IPS-NIHi7 (cell line): ENCODE results near the gene THRB.

ENCODE experiments used
- DNase-seq: peaks from one replicate; pipeline ENCODE4 v3.0.0; 2012; ENCODE audit warnings: mixed read lengths; ENCODE audit errors: extremely low spot score

THRB gene

GRCh38 chr3:24352893-24353553, 141.6 kb downstream of the THRB start:
- DNase-seq: no peak

GRCh38 chr3:24351779-24352469, 142.7 kb downstream of the THRB start:
- no peak for DNase-seq

GRCh38 chr3:24349367-24350019, 145.2 kb downstream of the THRB start:
- DNase-seq: no peak

GRCh38 chr3:24348348-24348747, 146.3 kb downstream of the THRB start:
- no peak for DNase-seq

- no peak for DNase-seq
These were observed 149.7 kb downstream of the THRB start for GRCh38 chr3:24344784-24345439.

- DNase-seq: no peak
These were observed 151.4 kb downstream of the THRB start for GRCh38 chr3:24343084-24343783.

- DNase-seq: no peak
These were observed 152.4 kb downstream of the THRB start for GRCh38 chr3:24342275-24342674.

GRCh38 chr3:24341668-24342067, 153.0 kb downstream of the THRB start:
- DNase-seq: no peak

GRCh38 chr3:24340966-24341365, 153.7 kb downstream of the THRB start:
- no peak for DNase-seq

GRCh38 chr3:24340161-24340560, 154.5 kb downstream of the THRB start:
- no peak for DNase-seq

- no peak for DNase-seq
These were observed 155.3 kb downstream of the THRB start for GRCh38 chr3:24339266-24339825.

- no peak for DNase-seq
These were observed 156.1 kb downstream of the THRB start for GRCh38 chr3:24338409-24339130.

- DNase-seq: no peak
These were observed 158.5 kb downstream of the THRB start for GRCh38 chr3:24336101-24336500.

GRCh38 chr3:24332092-24332491, 162.6 kb downstream of the THRB start:
- DNase-seq: no peak

- no peak for DNase-seq
These were observed 171.4 kb downstream of the THRB start for GRCh38 chr3:24323272-24323671.

- no peak for DNase-seq
These were observed 174.0 kb downstream of the THRB start for GRCh38 chr3:24320601-24321000.

GRCh38 chr3:24318677-24319287, 175.9 kb downstream of the THRB start:
- no peak for DNase-seq

GRCh38 chr3:24316887-24317383, 177.7 kb downstream of the THRB start:
- DNase-seq: no peak

GRCh38 chr3:24315971-24316370, 178.7 kb downstream of the THRB start:
- DNase-seq: no peak

- no peak for DNase-seq
These were observed 179.3 kb downstream of the THRB start for GRCh38 chr3:24315356-24315755.
